Tibial nerve (tissue), 4 donors: Measurements from ENCODE around the gene FUT8.

ENCODE experiments used
- CTCF ChIP-seq, 5 experiments: fragments of 200-600 bp in 3 of 5; fragments of 450-650 bp in 2 of 5; sonication (generic) in 3 of 5; IDR thresholded peaks; one replicate each; pipeline ENCODE4 v1.5.1; 2016 to 2019; ENCODE audit warnings: antibody characterized with exemption in 5 of 5, mild to moderate bottlenecking in 3 of 5, moderate library complexity in 2 of 5
- EP300 ChIP-seq, 2 donors: sonication (generic); formaldehyde crosslinking; IDR thresholded peaks; one replicate each; pipeline ENCODE4 v1.6.1; 2017; ENCODE audit warnings: antibody characterized with exemption in 2 of 2, mild to moderate bottlenecking in 1 of 2
- POLR2A ChIP-seq, 2 donors: fragments of 450-650 bp; IDR thresholded peaks; one replicate each; pipeline ENCODE4 v1.6.1; 2017; ENCODE audit warnings: antibody characterized with exemption in 2 of 2, mild to moderate bottlenecking in 2 of 2, moderate library complexity in 2 of 2

DNA sequence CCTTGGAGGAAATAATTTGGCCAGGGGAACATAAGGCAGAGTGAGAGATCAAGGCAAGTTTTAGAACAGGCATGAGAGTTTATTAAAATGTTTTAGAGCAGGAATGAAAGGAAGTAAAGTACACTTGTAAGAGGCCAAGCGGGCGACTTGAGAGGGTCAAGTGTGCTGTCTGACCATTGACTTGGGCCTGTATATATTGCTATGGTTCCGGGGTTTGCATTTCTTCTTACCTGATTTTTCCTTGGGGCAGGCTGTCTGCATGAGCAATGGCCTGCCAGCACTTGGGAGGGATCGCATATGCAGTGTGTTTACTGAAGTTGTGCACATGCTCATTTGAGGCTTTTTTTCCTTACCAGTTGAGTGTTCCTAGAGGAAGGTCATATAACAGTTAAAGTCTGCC lies 214.8 kb downstream of the FUT8 start:
- TF ChIP-seq CTCF (IDR thresholded peaks at IDR 0.05) (no peak), POLR2A (IDR thresholded peaks at IDR 0.05) (no peak), EP300 (IDR thresholded peaks at IDR 0.05) (no peak)
